Measurements from ENCODE around the gene CCDC17.
A peak's percentile ranks its signal among the peaks of the same experiment; 100 is the strongest.

The CCDC17 gene

GRCh38 chr1:45623972-45624371 lies at the start of gene CCDC17:
TSS of gene CCDC17 (minus strand) at chr1:45624054. CDS start at chr1:45623909, 145 bp downstream.
- DNase-seq (ENCODE audit: low spot score) = no peak

GRCh38 chr1:45669859-45670655 lies 46.2 kb upstream of the CCDC17 start:
- DNase-seq (ENCODE audit: low spot score) = no peak

DNA sequence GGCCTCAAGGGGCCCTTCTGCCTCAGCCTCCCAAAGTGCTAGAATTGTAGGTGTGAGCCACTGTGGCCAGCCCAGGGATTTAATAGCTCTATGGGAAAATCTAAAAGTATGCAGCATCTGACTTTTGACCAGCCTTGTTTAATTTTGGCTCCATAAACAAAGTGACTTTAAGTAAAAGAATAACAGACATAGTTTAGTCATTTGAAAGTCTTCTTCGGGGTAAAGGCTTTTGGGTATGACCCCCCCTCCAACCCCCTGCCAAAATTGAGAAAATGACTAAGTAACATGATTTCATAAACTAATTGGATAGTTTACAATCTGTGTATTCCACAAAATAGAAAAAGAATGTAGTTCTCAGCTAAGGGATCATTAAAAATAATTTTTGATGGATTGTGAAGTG lies 45.5 kb upstream of the CCDC17 start:
- DNase-seq (ENCODE audit: low spot score) = no peak

- no peak for DNase-seq (ENCODE audit: low spot score)
Observed at GRCh38 chr1:45668526-45668925, 44.7 kb upstream of the CCDC17 start.

GRCh38 chr1:45667321-45668111 lies 43.7 kb upstream of the CCDC17 start:
- DNase-seq (ENCODE audit: low spot score) = no peak

DNA sequence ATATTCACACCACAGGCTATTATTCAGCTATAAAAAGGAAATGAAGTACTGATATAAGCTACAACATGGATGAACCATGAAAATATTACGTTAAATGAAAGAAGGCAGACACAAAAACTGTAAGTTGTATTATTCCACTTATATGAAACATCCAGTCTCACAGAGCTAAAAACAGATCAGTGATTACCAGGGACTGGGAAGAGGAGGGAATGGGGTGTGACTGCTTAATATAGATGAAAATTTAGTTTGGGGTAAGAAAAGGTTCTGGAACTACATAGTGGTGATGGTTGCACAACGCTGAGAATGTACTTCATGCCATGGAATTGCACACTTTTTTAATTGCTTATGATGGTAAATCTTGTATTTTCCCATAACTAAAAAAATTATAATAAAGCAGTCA lies 43.0 kb upstream of the CCDC17 start:
- DNase-seq (ENCODE audit: low spot score) = no peak

GRCh38 chr1:45660336-45660735 lies 36.5 kb upstream of the CCDC17 start:
- DNase-seq (ENCODE audit: low spot score) = no peak

DNA sequence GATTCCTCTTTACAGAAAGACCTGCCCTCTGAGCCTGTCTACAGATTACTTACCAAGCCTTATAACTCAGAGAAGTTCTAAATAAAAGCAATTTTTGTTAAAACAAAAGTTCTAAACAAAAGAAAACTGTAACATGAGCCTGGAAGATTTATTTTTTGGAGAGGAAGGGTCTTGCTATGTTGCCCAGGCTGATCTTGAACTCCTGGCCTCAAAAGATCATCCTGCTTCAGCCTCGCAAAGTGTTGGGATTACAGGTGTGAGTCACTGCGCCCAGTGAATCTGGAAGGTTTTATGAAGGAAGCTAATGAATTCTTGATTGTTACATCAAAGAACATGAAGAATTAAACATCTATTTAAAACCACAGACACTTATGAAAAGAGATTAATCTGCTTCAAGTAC lies 35.4 kb upstream of the CCDC17 start:
- DNase-seq (ENCODE audit: low spot score) = no peak

- DNase-seq (ENCODE audit: low spot score) = no peak
Observed at GRCh38 chr1:45658171-45658570, 34.3 kb upstream of the CCDC17 start.

- DNase-seq (ENCODE audit: low spot score) = no peak
Observed at GRCh38 chr1:45656573-45657226, 32.8 kb upstream of the CCDC17 start.

DNA sequence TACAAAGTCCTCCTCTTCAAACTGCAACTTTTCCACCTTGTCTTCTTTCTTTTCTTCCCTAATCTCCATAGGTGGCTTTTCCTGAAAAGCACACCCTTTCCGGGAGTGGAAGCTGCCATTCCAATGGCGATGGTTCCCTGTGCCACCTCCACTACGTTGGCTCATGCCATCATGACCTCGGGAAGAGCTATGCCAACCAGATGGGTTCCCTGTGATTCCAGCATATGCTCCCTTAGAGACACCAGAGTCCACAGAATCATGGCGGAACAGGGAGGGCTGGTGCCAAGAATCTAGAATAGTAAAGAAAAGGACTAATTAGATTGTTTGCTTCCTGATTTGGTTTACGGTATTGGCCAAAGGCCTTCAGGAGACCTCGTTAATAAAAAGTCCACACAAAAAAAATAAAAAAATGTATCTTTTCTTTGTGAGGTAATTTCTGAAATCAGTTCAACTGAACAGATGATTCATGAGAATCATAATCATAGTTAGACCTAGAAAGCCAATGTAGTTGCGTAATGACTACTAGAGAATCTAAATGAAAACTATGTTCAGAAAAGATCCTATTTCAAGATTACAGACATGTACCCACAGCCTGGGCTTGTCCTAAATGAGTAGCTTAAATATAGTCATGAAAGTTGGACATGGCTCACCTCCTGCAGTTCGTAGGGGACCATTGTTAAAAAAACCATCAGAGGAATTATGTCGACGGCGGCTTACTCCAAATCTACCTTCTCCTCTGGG lies 30.9 kb upstream of the CCDC17 start:
- DNase-seq (ENCODE audit: low spot score) = peak; percentile 76

- no peak for DNase-seq (ENCODE audit: low spot score)
Observed at GRCh38 chr1:45647248-45648021, 23.6 kb upstream of the CCDC17 start.

DNA sequence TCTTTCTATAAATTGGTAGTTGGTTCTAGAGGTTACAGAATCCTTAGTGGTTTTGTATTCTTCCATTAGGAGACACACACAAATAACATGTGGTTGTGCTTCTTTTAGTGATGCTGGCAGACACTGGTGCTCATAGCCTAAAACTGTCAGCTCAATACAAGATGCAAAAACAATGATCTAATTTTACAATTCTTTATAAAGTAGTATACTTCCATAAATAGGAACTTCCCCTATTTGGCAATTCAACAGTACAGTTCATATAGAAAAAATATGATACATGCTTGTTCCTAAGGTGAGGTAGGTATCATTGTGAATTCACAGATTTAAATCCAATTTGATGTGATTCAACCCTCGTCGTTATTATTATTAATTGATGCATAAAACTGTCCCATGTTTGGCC lies 20.8 kb upstream of the CCDC17 start:
- DNase-seq (ENCODE audit: low spot score) = no peak

DNA sequence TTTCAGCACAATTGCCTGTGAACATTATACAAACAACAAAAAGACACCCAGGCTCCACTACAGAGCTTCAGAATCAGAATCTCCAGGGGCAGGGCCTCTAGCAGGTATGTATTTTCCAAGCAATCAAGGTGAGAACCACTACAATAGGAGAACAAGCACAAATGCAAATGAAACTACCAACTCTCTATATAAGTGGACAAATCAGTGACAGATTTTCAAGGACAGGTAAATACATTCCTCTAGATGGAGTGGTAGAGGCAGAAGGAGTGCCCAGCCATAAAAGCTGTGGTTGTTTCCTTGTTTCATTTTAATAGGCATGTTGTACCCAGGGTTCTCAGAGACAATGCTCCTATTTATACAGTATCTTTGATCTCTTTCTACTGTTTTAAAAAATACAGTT lies 20.1 kb upstream of the CCDC17 start:
- DNase-seq (ENCODE audit: low spot score) = no peak

DNA sequence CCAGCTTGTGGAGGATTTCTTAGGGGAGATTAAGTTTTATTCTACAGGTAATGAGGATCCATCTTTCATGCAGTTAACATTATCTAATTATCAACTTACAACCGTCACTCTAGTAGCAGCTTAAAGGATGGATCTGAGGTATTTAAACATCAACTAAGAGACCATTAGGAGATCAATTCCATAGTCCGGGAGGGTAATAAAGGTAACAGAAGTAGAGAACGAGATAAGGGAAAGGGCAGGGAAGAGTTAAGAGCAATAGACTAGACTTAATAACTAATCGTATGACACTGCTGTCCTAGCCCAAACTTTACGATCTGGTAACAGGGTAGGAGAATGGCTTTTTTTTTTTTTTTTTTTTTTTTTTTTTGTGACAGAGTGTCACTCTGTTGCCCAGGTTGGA lies 19.5 kb upstream of the CCDC17 start:
- DNase-seq (ENCODE audit: low spot score) = no peak

DNA sequence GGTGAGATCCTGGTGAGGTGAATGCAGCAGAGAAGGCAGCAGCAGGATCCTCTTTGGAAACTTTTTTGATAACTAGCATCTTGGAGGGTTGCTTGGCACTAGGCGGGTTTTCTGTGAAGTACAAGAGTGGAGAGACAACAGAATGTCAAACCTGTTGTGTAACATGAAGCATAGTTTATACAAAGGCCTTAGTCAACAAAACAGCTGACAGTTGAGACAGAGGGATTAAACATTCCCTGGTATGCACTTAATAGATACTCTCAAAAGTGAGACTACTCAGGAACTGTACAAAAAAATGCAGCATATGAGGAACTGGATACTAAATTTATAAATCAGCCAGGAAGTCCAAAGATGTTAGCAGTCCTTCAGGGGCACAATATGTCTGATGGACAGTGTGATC lies 16.4 kb upstream of the CCDC17 start:
- DNase-seq (ENCODE audit: low spot score) = no peak

- no peak for DNase-seq (ENCODE audit: low spot score)
Observed at GRCh38 chr1:45635211-45635610, 11.4 kb upstream of the CCDC17 start.

- DNase-seq (ENCODE audit: low spot score) = no peak
Observed at GRCh38 chr1:45630429-45630828, 6.6 kb upstream of the CCDC17 start.

- no peak for DNase-seq (ENCODE audit: low spot score)
Observed at GRCh38 chr1:45629035-45629434, 5.2 kb upstream of the CCDC17 start.

GRCh38 chr1:45622524-45623394 lies 1.1 kb downstream of the CCDC17 start:
- no peak for DNase-seq (ENCODE audit: low spot score)

All from activated CD4-positive, alpha-beta T cell treated with anti-CD3 and anti-CD28 coated beads, Interleukin-2, Interleukin-4, amounts not matched to agents 100 ng/mL and 50 ng/mL, durations not matched to agents 16 hours and 8 hours (primary cell).